ENCODE measurements around the gene AMBRA1.

The AMBRA1 gene

DNA sequence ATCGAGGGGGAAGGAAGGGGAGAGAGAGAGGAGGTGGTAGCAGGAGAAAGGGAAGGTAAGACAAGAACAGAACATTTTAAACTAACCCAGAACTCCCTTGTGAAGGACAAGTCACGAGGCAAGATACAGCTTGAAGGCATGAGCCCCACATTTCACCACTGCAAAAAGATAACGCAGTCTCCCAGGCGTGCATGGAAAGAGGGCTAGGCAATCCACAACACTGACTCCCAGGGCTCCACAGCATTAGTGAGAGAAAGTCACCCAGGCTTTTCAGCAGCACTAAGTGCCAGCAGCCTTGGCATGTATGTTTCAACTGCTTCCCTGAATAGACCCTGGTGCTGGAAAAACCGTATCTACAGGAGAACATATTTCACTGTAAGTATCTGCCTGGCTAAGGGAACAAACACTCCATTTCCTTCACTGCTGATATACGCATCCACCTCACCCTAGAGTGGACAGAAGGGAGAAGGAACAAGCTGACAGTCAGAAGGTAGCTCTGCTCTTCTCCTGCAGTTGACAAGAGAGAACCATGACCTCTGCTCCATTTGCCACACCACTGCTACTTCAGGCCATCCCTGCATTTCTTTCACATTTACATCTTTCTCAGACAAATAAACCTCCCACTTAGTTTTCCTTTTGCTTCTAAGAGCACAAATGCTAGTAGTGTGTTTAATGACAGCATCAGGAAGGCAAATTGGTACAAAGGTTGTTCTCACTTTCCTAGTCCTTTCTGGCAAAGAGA is 87.9 kb downstream of the AMBRA1 start:
- no peak for DNase-seq (ENCODE audit: low read depth)

DNA sequence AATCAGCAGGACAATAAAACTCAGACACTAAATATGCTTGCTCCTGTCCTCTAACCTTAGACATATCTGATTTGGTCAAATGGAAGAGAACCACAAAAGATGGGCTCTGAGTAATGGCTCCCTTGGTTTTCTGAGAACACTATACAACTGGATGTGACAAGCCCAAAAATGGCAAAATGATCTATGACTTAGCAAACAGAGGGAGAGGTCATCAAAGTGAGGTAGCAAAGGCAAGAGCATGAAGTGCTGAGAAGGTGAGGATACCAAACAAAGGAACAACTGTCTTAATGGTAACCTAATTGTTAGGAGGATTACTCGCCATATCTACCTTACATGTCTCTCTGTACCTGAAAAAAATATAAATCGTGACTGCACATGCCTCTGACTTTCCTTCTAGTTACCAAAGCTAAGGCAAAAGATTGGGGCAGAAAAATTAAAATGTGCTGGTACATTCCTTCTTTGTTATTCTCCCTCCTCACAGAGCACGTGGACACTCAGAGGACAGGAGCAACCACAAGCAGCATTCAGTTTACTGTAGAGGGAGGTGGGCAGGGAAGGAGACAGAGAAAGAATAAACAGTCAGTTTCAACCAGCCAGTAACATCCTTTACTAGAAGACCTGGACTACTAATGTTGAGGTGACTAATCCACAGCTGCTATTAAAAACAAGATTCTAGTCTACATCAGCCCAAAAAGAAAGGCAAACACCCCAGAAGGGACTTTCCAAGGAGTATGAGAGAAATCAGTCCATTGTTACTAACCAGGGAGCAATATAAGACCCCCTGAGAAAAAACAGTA is 88.8 kb downstream of the AMBRA1 start:
- DNase-seq (ENCODE audit: low read depth) = no peak

DNA sequence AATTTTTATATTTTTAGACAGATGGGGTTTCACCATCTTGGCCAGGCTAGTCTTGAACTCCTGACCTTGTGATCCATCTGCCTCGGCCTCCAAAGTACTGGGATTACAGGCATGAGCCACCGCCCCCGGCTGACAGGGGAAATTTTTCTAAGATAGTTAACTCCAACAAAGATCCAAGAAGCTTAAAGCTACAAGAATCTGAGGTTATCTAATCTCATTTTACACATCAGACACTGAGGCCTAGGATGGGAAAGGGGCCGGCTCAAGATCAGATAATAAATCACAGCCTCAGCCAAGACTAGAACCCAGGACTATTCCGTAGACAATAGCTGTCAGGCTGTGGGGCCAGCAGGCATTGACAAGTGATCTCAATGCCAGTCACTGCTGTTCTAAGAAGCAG is 94.0 kb downstream of the AMBRA1 start:
- no peak for DNase-seq (ENCODE audit: low read depth)

DNA sequence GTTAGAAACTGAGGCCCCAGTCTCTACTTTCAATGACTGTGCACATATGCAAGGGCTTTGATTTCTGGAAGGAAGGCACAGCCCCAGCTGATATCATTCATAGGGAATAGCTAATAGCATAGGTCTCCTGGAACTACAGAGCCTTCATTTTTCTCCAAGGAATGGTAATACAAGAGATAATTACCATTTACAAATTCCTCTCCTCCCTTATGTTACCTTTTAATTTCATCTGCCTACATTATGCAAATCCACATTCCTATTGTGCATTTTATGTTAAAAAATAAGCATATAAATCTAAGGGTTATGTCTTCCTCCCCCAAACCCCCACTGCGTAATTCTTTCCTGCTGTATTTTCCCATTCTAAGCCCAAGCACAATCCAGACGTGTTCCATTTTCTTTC is 94.9 kb downstream of the AMBRA1 start:
- DNase-seq (ENCODE audit: low read depth) = no peak

DNA sequence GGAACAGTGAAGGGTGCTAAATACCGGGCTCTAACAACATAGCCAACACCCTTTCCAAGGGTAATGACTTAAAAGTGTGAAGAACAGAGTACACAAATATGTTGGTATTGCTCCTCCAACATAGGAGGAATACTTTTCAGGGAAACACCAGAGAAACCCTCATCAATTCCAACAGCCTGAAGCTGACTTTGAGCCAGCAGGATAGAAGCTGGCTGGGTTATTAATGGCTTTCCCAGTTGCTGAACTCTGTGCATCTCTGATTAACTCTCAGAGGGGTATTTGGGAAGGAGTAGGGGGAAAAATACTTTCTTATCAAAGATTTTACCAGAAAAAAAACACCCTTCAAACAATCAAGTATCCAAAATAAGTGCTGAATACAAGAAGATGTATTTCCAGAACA is 95.6 kb downstream of the AMBRA1 start:
- no peak for DNase-seq (ENCODE audit: low read depth)

DNA sequence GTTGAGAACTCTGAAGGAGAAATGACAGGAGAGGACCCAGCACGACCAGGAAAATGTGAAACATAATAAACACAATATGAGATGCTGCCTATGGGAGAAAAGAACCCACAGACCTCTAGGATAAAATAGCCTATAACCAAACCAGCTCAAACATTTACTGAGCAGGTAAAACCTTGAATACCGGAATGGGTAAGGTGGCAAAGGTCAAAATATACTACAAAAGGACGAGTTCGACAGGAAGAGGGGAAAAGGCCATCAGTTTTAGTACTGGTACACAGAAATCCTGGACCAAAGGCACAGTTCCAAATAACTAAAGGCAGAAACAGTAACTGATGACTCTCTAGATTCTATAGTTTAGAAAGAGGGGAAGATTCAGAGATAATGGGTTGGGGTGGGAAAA is 96.3 kb downstream of the AMBRA1 start:
- no peak for DNase-seq (ENCODE audit: low read depth)

DNA sequence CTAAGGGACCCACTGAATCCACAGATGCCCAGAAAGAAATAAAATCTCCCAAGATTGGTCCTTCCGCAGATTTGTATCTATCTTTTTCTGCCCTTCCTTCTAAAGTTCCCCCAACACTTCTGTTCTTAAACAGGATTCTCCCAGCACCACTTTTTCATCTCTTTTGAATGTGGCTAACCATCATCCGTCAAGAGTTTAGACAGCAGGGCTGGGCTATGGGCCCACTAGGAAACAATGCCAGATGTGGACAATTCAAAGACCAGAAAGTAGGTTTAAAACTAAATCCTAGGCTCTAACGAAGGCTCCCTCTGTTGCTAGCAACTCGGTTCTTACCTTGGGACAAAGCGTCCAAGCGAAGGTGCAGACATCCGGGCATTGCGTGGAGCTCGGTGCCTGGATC is 100.0 kb downstream of the AMBRA1 start:
- DNase-seq (ENCODE audit: low read depth) = no peak

DNA sequence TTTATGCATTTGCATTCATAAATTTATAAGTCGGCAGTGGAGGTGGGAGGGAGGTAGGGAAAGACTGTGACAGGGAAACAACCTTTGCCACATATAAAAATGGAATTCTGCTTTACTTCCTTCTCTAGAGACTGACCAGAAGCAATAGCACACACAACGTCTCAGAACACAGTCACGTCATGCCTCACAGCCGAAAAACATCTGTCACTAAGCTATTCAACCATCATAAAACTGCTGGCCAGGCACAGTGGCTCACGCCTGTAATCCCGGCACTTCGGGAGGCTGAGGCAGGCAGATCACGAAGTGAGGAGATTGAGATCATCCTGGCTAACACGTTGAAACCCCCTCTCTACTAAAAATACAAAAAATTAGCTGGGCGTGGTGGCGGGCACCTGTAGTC is 101.3 kb downstream of the AMBRA1 start:
- DNase-seq (ENCODE audit: low read depth) = no peak

DNA sequence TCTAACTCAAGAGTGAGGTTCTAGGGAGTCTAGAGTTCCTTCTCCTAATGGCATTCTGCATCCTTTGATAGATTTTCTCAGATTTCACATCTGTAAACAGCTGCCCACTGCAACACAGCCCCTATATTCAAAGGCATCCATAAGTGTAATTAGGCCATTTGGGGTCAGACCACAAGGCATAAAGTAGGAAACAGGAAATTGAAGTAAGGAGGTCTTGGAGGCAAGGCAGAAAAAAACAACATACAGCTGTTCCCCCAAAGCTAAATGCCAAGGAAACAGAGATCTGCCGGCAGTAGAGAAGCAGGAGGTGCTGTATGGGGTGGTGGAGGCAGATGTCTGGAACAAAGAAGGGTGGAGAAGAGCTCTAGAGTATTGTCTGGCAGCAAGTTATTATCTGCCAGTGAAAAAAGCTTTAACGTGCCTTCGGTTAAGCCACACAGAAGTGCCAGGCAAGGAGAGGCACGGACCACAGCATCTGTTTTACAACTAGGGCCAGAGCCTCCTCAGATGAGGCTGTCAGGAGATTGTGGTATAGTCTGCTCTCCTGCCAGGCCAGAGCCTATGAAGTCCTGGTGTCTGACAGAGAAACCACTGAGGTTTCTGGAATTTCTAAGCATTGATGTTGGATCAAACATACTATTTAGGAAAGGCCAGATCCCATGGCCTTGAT is 102.0 kb downstream of the AMBRA1 start:
- DNase-seq (ENCODE audit: low read depth) = no peak

DNA sequence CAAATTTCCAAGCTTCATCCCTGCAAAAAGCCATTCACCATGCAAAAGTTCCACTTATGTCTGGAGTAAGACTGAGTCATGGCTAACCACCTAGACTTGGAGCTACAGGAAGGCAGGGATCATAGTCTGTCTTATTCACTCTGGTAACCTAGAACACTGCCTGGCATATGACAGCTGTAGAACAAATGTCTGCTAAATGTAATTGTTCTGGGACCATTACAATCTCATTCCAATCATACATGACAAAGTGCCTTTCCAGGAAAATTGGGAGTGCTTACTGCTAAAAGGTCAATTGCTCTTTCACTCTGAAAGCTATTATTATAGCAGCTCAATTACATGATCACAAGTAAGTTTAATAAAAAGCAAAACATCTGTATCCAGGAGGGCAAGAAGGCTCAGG is 103.2 kb downstream of the AMBRA1 start:
- no peak for DNase-seq (ENCODE audit: low read depth)

DNA sequence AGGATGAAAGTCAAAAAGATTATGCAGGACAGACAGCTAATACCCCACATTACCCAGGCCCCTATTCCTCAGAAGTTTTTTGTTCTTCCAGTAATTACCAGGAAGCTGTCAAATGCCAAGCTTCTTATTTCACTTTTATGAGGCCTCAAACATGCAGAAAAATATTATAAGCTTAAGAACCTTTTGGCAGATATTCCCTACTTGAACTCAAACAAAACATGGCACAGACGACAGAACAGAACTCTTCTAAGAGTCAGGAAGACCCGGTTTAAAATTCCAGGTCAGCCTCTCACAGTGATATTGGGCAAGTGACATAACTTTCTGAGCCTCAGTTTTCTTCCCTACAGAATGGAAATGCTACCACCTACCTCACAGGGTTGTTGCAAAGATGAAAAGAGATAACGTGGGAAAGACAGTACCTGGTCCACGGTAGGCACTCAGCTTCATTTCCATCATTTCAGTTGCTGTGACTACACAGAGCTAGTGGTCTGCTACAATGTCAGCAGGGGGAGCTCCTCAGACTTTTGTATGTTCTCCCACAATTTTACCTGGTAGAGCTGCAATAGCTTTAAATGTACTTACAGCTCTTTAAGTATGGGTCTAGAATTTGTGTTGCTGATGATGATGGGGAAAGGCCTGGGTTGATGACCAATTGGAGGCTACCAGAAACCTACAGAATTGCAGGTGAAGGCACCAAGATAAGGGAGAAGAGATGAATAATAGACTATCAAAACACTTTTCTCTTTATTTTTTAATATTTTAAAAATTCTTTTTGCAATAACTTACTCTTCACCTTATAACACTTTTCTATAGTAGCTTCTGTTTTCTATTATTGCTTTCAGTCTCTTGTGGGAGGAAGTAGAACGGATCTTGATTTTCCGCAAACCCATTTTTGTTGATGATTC is 103.9 kb downstream of the AMBRA1 start:
- DNase-seq (ENCODE audit: low read depth) = no peak

DNA sequence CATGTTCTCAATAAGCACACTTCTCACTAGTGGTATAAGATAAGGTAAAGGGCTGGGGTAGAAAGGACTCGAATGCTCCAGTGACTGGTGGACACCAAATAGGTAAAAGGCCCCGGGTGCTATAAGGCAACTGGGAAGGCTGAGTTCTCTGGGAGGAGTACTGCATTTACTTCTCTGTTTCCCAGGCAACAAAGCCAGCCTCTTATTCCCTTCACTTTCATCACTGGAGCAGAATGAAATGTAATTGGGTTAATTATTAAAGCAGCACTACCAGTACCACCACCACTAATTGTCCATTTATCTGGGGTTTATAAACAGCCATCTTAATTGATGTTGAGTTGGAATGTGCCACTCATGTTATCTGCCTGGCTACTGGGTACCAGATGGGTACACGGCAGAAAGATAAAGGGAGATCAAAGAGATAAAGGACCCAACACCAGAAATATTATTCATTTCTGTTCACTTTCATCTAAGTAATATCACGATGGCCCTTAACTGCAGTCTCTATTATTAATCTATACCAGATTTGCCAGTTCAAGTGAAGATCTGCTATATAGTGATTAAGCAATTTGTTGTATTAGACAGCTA is 107.9 kb downstream of the AMBRA1 start:
- no peak for DNase-seq (ENCODE audit: low read depth)

DNA sequence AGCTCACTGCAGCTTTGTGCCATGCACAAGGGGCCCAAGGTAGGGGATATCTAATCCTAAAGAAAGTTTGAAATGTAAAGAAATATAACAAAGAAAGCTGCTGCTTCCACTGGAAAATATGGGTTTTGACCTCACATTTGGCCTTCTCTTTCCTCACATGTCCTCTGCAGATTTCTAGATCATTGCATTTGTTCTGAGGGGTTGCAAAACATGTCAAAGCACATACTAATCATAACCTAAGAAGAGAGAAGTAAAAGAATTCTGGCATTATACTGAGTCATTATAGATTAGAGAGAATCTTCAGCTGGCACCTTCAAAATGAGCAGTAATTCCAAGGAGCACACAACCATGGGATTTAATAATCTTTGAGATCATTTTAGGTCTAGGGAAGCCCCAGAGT is 109.7 kb downstream of the AMBRA1 start:
- DNase-seq (ENCODE audit: low read depth) = no peak

DNA sequence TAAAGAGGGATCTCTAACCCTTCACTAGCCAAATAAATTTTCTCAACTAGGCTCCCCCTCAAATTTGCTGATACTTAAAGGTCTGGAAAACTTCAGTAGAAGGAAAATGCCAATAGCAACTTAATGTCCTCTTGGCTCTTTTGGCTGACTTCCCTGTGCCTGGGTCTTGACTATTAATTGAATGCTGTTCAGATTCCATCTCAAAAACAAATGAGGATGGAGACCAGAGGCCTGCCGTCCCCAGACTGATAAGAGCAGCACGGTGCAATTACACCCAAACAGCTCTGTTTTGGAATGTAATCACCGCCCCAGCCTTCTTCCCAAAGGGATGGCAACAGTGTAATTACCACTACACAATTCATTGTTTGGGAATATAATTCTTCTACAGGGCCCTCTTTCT is 112.9 kb downstream of the AMBRA1 start:
- DNase-seq (ENCODE audit: low read depth) = no peak

DNA sequence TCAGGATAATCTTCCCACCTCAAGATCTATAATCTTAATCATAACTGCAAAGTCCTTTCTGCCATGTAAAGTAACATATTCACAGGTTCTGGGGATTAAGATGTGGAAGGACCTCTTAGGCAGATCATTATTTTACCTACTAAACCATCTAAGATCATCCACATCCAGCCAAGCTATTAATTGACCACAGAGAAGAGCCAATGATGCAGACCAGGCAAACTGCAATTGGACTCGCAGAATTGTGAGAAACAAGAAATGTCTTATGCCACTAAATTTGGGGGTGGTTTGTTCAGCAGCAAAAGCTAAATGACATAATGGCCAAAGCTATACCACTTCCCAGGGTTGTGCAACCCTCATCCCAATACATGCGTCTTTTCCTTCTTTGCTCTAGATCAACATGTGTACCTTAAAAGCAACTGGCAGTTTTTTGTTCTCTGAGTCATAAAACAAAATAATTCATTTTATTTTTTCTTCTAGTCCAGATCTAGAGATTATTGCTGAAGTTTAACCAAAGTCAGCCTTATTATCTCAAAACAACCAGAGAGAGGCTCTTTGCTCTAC is 113.6 kb downstream of the AMBRA1 start:
- no peak for DNase-seq (ENCODE audit: low read depth)

DNA sequence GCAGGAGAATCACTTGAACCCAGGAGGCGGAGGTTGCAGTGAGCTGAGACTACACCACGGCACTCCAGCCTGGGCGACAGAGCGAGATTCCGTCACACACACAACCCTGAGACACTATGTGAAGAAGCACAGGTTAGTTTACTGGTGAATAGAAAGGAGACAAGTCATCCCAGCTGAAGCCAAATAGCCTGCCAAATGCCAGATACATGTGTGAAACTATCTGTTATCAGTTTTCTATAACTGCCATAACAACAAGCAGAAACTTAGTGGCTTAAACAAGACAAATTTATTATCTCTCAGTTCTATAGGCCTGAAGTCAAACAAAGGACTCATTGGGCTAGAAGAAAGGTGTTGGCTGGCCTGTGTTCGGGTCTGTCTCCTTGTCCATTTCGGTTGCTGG is 114.2 kb downstream of the AMBRA1 start:
- DNase-seq (ENCODE audit: low read depth) = no peak

DNA sequence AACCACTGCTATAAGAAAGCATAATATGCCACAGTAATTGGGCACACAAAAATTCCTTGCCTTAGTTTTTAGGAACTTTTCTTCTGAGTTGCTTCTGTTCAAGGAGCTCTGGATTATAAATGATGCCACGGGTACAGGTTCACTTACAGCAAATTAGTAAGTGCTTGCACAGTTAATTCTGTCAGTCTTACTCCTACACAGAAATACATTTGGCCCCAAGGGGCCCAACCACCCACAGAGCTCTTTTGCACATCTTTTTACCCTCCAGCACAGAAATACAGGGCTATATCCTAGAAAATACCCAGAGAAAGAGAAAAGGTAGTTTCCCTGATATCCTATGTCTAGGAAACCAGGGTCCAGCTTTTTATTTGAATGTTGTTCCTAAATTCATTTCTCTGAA is 115.6 kb downstream of the AMBRA1 start:
- no peak for DNase-seq (ENCODE audit: low read depth)

DNA sequence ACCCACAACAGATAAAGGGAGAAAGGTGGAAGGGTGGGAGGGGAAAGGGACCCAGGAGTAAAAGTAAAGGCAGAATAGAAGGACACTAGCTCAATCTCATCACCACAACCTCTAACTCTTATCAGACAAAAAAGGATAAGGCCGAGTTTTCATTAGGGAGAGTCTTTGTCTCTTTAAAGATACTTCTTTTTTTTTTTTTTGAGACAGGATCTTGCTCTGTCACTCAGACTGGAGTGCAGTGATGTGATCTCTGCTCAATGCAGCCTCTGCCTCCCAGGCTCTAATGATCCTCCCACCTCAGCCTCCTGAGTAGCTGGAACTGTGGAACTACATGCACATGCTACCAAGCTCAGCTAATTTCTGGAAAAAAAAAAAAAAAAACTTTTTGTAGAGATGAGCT is 116.7 kb downstream of the AMBRA1 start:
- no peak for DNase-seq (ENCODE audit: low read depth)

DNA sequence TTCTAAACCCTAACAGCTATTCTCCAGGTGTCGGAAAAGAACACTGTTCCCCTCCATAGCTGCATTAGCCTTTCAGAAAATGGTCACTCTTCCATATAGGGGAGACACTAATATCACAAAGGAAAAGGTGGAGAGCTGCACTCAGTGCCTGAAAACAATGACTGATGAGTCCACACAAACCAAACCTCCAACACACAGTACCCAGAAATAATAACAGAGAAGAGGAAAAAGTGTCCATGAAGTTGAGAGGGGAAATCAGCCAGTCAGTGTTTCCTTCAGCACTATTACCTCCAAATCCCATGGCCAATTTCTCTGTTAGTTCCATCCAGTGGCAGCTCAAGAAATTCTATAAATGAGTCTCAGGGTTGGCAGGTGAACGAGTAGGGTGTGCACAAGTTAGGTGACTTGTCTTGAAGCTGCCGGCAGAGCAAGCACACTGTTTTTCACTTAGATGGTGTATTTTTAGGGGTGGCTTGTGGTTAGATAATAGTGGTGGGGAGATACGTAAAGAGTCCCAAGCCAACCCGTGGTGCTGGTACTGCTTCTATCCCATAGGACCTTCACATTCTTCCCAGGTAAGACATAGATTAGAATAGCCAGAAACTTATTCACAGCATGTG is 117.8 kb downstream of the AMBRA1 start:
- DNase-seq (ENCODE audit: low read depth) = no peak

DNA sequence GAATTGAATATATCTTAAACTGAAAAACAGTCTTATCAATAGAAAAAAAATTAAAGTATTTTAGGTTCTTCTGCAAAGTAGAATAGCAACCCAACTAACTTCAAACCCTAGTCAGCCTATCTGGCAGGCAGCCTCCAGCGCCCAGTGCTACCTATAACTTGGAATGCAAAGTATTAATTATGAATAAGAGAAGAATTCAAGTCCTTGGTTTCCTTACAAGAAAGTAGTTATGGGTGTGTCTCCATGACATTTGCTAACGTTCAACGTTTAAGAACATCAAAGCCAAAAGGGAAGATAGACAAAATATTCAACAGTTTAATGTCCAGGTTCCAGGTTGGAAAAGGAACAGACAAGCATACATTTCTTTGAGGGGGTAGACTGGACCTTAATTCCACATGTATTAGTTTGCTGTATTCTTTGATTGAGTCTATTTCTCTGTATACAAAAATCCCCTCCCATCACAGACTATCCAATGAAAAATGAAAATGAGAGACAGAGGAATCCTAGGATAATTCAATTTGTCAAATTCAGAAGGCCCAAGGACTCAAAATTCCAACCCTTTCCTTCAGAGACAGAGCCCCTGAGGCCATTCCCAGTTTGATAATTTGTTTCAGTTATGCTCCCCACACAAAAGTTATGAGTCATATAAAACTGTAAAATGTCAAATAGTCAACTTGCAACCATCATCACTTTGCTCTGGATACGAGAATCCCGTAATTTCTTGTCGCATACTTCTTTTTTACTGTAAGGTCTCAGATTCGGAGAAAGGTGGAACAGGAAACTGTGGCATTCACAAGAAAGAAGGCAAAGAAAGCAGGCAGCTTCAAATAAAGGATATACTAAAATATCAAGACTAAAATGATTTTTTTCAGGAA is 118.5 kb downstream of the AMBRA1 start:
- DNase-seq (ENCODE audit: low read depth) = no peak

Data from activated T-helper 1 cell treated with Interleukin-2 at 50 U/mL for 16 hours (primary cell).